HG03064 (cell line): ENCODE measurements around the gene PRR33.
"Not testable (repeated sequence)": the region's sequence is repeated elsewhere in the genome, so short reads cannot be mapped to it uniquely, and the experiment has no call there.

Experiments
- ATAC-seq: cut with Tn5 transposase; IDR thresholded peaks from one replicate; pipeline ENCODE4 v1.9.1; 2021; ENCODE audit warnings: low read depth; ENCODE audit not compliant: unreplicated experiment

The PRR33 gene

DNA sequence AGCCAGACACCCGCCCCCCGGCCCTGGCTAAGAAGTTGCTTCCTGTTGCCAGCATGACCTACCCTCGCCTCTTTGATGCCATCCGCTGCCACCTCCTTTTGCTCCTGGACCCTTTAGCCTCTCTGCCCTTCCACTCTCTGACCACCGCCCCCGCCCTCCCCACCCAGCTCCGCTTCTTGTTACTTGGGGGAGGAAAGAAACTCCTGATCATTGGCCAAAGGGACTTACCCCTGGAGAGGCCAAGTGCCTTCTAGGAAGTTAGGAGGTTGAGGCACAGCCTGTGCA lies at the start of gene PRR33:
TSS of gene PRR33 (minus strand) at position 65 of the 285 bp plus-strand sequence. CDS start 1,311 bp downstream, outside the sequence.
- ATAC-seq: no peak

DNA sequence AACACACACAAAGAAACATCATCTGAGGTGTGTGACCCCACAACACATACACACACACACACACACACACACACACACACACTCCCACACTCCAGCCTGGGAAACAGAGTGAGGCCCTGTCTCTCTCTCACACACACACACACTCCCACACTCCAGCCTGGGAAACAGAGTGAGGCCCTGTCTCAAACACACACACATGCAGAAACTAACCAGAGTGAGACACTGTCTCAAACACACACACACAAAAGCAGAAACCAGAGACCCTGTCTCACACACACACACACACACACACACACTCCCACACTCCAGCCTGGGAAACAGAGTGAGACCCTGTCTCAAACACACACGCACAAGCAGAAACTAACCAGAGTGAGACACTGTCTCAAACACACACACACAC lies 48.1 kb upstream of the PRR33 start:
- ATAC-seq: not testable (repeated sequence)

DNA sequence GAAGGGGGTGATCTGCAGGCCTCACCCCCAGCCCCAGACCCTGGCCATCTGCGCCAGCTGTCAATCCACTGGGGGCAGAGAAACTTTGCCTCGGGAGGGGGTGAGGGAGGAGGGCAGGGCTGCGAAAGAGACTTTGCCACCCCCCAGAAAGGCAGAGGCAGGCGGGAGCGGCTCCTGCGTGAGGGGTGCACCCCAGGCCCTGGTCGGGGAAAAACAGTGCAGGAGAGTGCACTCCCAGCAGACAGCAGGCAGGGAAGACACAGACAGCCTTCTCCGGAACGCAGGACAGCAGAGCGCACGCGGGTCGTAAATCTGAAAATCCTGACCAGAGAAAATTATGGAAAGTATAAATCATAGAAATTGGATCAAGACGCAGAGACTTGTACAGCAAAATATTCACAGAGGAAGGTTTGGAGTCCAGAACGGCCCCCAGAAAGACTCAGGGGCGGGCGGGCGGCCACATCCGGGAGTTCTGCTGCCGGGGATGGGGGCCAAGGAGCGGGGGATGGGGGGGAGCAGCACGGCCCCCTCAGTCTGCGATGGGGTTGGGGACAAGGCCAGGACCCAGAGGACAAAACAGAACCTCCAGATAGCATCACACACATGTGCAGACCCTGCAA lies 47.4 kb upstream of the PRR33 start:
- no peak for ATAC-seq

DNA sequence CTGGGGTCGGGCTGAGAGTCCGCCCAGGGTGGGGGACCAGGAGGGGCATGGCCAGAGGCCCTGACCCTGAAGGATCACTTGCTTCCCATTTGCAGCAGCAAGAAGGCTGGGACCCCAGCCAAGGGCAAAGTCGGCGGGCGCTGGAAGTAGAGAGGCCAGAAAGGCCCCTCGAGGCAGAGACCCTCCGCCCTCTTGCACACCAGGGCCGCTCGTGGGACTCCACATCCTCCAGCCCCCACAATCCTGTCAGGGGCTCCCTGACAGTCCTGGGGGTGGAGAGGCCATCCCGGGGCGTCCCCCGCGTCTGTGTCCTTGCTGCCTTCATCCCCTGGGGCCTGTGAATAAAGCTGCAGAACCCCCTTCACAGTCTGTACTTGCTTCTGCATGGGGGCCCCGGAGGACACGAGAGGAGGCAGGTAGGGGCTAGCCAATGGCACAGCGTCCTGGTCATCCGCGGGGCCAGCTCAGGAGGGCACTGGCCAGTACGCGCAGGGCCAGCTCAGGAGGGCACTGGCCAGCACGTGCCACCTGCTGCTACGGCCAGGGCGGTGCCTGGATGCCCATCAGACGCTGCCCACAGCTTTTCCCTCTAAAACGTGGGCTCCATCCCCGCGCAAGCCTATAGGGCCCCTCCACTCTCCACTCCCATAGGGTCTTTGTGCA lies 46.8 kb upstream of the PRR33 start:
- ATAC-seq: no peak

DNA sequence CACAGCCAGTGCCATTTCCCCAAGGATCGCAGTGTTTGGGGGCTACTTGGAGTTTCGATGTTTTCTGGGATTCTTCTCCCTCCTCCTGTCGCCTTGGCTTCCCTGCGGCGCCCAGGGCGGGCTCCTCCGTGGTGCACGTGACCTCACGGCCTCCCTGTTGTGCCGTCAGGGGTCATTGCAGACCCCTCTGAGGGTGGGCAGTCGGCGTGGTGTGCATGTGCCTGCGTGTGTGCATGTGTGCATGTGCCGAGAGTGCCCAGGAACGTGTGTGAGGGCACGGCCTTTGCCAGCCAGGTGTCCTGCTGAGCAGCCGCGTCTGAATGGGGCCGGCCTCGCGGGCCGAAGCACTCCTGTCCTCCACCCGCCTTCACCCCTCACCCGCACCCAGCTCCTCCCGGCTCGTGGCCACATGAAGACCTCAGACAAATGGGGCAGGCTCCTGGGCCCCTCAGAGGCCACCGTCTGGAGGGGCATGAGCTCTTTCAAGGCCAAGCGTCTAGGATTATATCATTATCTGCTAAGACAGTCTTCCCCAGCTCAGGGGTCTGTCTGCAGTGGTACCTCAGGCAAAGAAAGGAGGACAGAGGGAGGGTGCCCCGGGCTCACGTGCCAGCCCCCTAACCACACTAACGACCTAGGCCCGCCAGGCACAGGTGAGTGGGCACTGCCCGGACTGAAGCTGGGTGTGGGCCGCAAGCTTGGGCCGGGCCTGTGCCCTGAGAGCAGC lies 46.1 kb upstream of the PRR33 start:
- no peak for ATAC-seq

GRCh38 chr11:1936781-1937615 lies 45.3 kb upstream of the PRR33 start:
- ATAC-seq: no peak

GRCh38 chr11:1936072-1936780 lies 44.5 kb upstream of the PRR33 start:
- no peak for ATAC-seq

DNA sequence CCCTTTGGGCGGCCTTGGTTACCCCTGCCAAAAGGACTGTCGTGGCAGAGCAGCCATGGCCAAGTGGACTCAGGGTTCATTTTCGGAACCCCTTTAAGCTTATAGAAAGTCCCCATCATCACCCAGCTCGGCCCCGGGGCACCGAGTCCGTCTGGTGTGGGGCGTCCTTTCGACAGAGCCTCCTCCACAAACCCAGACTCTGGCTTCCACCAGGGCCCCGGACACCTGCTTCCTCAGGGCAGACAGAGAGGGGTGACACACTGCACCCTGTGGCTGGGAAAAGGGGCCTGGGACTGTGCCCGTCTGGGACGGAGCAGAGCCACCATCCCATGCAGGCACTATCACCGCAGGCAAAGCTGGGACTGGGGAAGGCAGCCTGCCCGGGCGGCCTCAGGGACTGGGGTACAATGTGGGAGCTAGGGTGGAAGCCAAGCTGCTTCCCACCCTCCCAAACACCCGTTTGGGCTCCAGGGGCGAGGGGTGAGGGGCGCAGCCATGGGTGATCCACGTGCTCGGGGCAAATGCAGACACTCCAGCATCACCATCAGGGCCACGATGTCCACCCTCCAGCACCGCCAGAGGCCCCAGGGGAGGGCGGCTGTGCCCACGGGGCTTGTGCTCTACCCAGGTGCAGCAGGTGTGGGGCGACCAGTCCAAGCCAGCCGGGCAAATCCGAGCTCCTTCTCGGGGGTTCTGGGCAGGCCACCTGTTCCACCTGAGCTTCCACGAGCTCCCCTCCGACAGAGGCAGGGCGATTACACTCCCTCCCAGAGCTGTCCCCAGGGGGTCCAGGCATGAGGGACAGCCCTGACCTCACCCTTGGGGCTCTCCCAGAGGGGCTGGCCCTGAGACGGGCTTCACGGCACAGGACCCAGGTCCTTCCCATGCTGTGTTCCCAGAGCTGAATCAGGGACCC lies 43.7 kb upstream of the PRR33 start:
- no peak for ATAC-seq

DNA sequence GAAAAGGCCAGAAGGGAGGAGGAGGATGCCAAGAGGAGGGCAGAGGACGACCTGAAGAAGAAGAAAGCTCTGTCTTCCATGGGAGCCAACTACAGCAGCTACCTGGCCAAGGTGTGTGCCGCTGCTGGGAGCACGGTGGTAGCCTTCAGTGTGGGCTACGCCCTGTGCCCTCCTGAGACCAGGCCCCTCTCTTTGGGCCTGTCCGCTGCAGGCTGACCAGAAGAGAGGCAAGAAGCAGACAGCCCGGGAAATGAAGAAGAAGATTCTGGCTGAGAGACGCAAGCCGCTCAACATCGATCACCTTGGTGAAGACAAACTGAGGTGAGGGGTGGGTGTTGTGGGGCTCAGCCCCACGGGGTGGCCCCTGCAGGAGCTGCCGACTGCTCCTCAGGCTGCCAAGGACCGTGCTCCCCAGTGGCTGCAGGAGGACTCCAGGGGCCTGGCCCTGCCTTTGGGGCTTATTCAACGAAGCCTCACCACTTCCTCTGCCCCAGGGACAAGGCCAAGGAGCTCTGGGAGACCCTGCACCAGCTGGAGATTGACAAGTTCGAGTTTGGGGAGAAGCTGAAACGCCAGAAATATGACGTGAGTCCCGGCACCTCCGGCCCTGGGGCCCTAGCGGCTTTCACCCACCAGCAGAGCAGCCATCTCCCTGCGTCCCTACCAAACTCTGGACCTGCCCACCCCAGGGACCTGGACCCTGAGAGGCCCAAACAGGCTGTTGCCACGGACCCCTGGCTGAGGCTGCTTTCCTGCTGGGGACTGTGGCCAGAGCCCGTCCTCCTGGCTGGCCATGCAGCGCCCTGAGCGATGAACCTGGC lies 42.9 kb upstream of the PRR33 start:
- no peak for ATAC-seq

DNA sequence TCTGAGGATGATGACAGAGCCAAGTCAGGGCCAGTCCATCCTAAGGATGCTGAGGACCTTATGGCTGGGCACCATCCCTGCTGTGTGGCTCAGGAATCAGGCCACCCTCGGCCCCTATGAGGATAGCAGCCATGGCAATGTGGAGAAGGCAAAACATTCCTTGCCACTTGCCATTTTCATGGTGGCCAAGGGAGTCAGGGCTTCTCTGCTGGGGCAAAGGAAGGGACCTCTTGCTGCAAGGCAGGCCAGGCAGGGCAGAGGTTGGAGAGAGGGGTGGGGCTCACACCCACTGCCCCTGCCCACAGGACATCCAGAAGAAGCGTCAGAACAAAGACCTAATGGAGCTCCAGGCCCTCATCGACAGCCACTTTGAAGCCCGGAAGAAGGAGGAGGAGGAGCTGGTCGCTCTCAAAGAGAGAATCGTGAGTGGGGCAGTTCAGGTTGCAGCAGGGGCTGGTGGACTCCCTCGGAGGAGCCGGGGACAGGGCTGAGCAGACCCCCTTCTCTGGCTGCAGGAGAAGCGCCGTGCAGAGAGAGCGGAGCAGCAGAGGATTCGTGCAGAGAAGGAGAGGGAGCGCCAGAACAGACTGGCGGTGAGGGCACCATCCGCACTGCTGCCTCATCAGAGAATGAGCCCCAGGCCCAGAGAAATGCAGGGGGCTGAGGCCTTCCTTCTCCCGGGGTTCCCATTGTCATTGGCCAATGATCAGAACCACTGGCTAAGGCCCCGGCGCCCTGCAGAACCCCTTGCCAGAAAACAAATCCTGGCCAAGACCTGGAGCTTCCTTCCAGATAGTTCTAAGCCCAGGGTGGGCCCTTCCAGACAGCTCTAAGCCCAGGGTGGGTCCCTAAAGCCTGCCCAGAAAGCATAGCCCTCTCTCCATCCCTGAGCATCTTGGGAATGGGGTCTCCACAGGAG lies 42.0 kb upstream of the PRR33 start:
- no peak for ATAC-seq

- ATAC-seq: no peak
Measured at GRCh38 chr11:1932681-1933080, 41.0 kb upstream of the PRR33 start.

GRCh38 chr11:1932105-1932480 lies 40.4 kb upstream of the PRR33 start:
- ATAC-seq: no peak

DNA sequence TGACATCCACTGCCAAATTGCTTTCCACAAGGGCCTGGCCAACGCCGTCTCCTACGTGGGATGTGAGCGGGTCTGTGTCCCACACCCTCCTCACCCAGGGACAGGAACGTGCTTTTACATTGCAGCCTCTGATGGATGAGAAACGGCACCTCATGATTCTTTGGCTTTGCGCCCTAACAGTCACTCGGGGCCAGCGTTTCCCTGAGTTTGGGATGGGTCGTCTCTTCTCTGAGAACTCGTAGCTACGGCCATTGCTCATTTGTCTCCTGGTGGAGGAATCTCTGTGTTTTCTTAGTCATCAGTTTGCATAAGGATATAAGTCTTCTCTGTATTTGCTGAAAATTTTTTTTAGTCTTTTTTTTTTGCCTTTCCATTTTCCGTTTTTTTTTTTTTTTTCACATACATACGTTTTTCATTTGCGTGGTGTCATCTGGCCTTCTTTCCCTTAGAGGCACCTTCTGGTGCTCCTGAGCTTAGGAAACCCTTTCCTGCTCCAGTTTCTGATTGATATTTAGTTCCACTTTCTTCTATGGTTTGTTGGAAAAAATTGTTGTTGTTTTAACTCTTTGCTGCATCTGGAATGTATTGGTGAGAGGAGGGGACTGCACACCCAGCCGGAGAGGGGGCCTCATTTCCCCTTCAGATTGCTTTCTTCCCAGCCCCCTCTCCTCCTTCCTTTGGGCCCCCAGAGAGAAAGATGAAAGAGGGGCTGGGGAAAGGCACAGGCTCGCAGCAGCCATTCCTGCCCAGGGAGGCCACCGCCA lies 39.8 kb upstream of the PRR33 start:
- ATAC-seq: no peak

- ATAC-seq: no peak
Measured at GRCh38 chr11:1930462-1930830, 38.8 kb upstream of the PRR33 start.

- no peak for ATAC-seq
Measured at GRCh38 chr11:1929621-1930461, 38.1 kb upstream of the PRR33 start.

DNA sequence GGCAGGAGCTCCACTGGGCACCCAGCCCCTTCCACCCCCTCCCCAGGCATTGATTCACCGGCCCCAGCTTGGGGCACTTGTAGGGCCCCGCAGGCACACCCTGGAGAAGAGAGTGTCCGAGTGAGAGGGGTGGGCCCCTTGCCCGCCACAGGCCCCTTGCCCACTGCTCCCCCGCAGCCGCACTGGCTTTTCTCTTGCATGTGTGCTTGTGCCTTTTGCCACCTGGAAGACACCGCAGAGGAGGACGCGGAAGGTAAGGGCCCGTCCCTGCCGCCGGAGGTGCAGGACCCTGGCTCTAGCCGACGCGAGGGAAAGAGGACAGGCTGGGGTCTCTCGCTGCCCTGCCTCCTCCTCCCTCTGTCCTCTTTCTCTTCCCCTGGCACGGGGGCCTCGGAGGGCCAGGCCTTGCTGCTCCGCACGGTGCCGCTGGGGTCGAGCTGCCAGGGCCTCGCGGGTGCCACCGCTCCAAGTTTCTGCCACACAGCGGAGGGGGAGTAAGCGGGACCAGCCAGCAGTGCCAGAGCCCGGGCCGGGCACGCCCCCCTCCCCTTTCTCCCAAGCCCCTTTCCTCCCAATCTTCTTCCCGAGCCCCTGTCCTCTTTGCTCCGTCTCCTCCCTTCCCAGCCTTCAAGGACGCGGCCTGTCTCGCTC lies 37.3 kb upstream of the PRR33 start:
- no peak for ATAC-seq
